Activated T-cell treated with anti-CD3 and anti-CD28 coated beads for 48 hours (primary cell): ENCODE results near the gene IMMP2L.
"Not testable (repeated sequence)": the region's sequence is repeated elsewhere in the genome, so short reads cannot be mapped to it uniquely, and the experiment has no call there.

ENCODE experiments used
- DNase-seq: peaks from one replicate; pipeline ENCODE4 v3.0.0-alpha.2; 2020; ENCODE audit warnings: low read depth

IMMP2L gene

GRCh38 chr7:111561904-111562732 is at the start of gene IMMP2L:
Gene IMMP2L (minus strand): TSS chr7:111562492.
- peak; percentile 94 for DNase-seq

- not testable (repeated sequence) for DNase-seq
Measured at GRCh38 chr7:111609483-111610254, 47.4 kb upstream of the IMMP2L start.

- no peak for DNase-seq
Measured at GRCh38 chr7:111607621-111608020, 45.3 kb upstream of the IMMP2L start.

GRCh38 chr7:111605246-111605645 is 43.0 kb upstream of the IMMP2L start:
- DNase-seq = no peak

- DNase-seq = no peak
Measured at GRCh38 chr7:111600091-111600490, 37.8 kb upstream of the IMMP2L start.

GRCh38 chr7:111595780-111596179 is 33.5 kb upstream of the IMMP2L start:
- DNase-seq = no peak

- no peak for DNase-seq
Measured at GRCh38 chr7:111594602-111595001, 32.3 kb upstream of the IMMP2L start.

GRCh38 chr7:111593343-111593742 is 31.1 kb upstream of the IMMP2L start:
- DNase-seq = no peak

- DNase-seq = no peak
Measured at GRCh38 chr7:111588065-111588433, 25.8 kb upstream of the IMMP2L start.

GRCh38 chr7:111587410-111588064 is 25.2 kb upstream of the IMMP2L start:
- DNase-seq = no peak

- no peak for DNase-seq
Measured at GRCh38 chr7:111586711-111587409, 24.6 kb upstream of the IMMP2L start.

GRCh38 chr7:111581784-111582488 is 19.6 kb upstream of the IMMP2L start:
- DNase-seq = not testable (repeated sequence)

GRCh38 chr7:111581207-111581606 is 18.9 kb upstream of the IMMP2L start:
- DNase-seq = not testable (repeated sequence)

GRCh38 chr7:111578754-111579153 is 16.5 kb upstream of the IMMP2L start:
- no peak for DNase-seq

- no peak for DNase-seq
Measured at GRCh38 chr7:111571720-111572119, 9.4 kb upstream of the IMMP2L start.

- DNase-seq = no peak
Measured at GRCh38 chr7:111568870-111569462, 6.7 kb upstream of the IMMP2L start.

GRCh38 chr7:111568419-111568818 is 6.1 kb upstream of the IMMP2L start:
- DNase-seq = no peak

GRCh38 chr7:111564078-111564477 is 1.8 kb upstream of the IMMP2L start:
- no peak for DNase-seq

GRCh38 chr7:111561654-111561903 is 713 bp downstream of the IMMP2L start:
- DNase-seq = no peak

- no peak for DNase-seq
Measured at GRCh38 chr7:111560773-111561653, 1.3 kb downstream of the IMMP2L start.
